HepG2 (cell line): ENCODE data around the gene ZNF285. TPM values are rescaled to one million over a fixed set of nuclear protein-coding genes. Genes with fewer than 3 reads are reported as not detected.

Source experiments
- ETV6 ChIP-seq: sonication (generic); formaldehyde crosslinking; conservative IDR thresholded peaks from 2 replicates; pipeline ENCODE4 v1.4.0; 2020; ENCODE audit warnings: missing genetic modification reagents
- HCFC1 ChIP-seq: fragments of 150-350 bp; IDR thresholded peaks from 2 replicates; pipeline ENCODE4 v1.6.1; 2014; ENCODE audit warnings: low read depth, low read length
- MEIS2 ChIP-seq: sonication (generic); formaldehyde crosslinking; IDR thresholded peaks from 2 replicates; pipeline ENCODE4 v1.9.0; 2021; ENCODE audit warnings: mild to moderate bottlenecking, missing genetic modification reagents
- TARDBP ChIP-seq: sonication (generic); formaldehyde crosslinking; IDR thresholded peaks from 2 replicates; pipeline ENCODE4 v1.8.0; 2022; ENCODE audit warnings: mild to moderate bottlenecking, missing genetic modification reagents
- WIZ ChIP-seq: sonication (generic); formaldehyde crosslinking; IDR thresholded peaks from 2 replicates; pipeline ENCODE4 v1.5.1; 2020; ENCODE audit warnings: mild to moderate bottlenecking, missing genetic modification reagents
- ZBTB7A ChIP-seq: sonication (generic); formaldehyde crosslinking; IDR thresholded peaks from 2 replicates; pipeline ENCODE4 v1.8.0; 2022; ENCODE audit warnings: mild to moderate bottlenecking, missing genetic modification reagents
- polyA plus RNA-seq, 8 experiments: library from polyadenylated mRNA; depleted of rRNA in 3 of 8; stranded (reverse) in 7 of 8; unstranded in 1 of 8; fragments of >200 nt; fragmentation: Illumina TruSeq in 4 of 8; extraction: Trizol in 4 of 8; gene quantifications; 2 replicates each; pipeline versions ENCODE4 v1.2.1 to v1.2.3, GENCODE V29; 2011 to 2016; ENCODE audit warnings: low read depth in 4 of 8, missing spikeins in 1 of 8, mixed read lengths in 1 of 8; ENCODE audit not compliant: insufficient read depth in 1 of 8
- total RNA-seq, 5 experiments: library from RNA; depleted of rRNA; stranded (reverse); fragments of >200 nt; fragmentation: Illumina TruSeq; extraction: Trizol; gene quantifications; 2 replicates each; pipeline ENCODE4 v1.2.3, GENCODE V29; 2016; ENCODE audit warnings: low read depth in 1 of 5
- TF ChIP-seq, protein P1 (sequence below), 2 experiments: fragments of 450-650 bp in 1 of 2; sonication (generic) in 1 of 2; formaldehyde crosslinking in 1 of 2; IDR thresholded peaks; 2 replicates each; pipeline versions ENCODE4 v1.6.1 to v1.8.0; 2016 to 2022; ENCODE audit warnings: antibody characterized with exemption in 1 of 2, mild to moderate bottlenecking in 1 of 2, missing genetic modification reagents in 1 of 2
- TF ChIP-seq, protein P2 (sequence below): sonication (generic); formaldehyde crosslinking; IDR thresholded peaks from 2 replicates; pipeline ENCODE4 v1.5.0; 2020; ENCODE audit warnings: missing genetic modification reagents
- TF ChIP-seq, protein P3 (sequence below): sonication (generic); formaldehyde crosslinking; IDR thresholded peaks from 2 replicates; pipeline ENCODE4 v1.5.1; 2020; ENCODE audit warnings: mild to moderate bottlenecking, missing genetic modification reagents, borderline replicate concordance

ZNF285 gene
- total and polyA plus RNA-seq, 2 of the 13 experiments (the other 11 are each of a cell fraction or from before 2014, with no cell fraction given): 0.82 to 1.7 TPM

DNA sequence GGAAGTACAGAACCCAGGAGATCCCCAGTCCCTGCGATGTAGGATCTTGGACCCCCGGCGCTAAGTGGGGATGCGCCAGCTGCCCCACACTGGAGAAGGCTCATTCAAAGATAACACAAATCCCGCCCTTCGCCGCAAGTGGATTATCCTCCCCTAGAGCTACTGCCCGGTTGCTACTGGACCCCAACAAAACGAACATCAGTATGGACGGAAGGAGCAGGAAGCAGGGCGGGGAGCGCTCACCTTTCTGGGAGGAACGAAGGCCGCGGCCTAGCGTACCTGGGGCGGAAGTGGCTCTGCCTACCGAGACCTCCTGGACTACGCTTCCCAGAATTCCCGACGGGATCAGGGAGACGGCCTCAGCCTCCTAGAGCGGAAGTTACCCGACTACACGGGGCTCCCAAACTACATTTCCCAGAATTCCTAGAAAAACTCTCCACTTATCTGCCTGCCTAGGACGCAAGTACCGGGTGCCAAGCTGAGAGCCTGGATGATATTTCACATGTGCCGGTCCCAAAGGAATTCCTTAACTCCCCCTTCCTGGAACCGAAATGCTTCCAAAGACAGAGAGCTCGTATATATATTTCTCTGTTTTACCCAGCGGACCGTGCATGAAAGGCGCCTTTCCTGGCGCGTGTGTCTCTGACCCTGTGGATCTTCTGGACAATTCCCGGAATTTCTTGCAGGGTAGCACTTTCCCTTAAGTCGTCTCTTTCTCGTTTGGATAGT is 44.9 kb downstream of the ZNF285 start, which contains the start of gene ZNF112 (continued):
- no peak for TF ChIP-seq TARDBP (CRISPR knock-in tag)
- TF ChIP-seq, protein P1, sequence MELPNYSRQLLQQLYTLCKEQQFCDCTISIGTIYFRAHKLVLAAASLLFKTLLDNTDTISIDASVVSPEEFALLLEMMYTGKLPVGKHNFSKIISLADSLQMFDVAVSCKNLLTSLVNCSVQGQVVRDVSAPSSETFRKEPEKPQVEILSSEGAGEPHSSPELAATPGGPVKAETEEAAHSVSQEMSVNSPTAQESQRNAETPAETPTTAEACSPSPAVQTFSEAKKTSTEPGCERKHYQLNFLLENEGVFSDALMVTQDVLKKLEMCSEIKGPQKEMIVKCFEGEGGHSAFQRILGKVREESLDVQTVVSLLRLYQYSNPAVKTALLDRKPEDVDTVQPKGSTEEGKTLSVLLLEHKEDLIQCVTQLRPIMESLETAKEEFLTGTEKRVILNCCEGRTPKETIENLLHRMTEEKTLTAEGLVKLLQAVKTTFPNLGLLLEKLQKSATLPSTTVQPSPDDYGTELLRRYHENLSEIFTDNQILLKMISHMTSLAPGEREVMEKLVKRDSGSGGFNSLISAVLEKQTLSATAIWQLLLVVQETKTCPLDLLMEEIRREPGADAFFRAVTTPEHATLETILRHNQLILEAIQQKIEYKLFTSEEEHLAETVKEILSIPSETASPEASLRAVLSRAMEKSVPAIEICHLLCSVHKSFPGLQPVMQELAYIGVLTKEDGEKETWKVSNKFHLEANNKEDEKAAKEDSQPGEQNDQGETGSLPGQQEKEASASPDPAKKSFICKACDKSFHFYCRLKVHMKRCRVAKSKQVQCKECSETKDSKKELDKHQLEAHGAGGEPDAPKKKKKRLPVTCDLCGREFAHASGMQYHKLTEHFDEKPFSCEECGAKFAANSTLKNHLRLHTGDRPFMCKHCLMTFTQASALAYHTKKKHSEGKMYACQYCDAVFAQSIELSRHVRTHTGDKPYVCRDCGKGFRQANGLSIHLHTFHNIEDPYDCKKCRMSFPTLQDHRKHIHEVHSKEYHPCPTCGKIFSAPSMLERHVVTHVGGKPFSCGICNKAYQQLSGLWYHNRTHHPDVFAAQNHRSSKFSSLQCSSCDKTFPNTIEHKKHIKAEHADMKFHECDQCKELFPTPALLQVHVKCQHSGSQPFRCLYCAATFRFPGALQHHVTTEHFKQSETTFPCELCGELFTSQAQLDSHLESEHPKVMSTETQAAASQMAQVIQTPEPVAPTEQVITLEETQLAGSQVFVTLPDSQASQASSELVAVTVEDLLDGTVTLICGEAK (IDR thresholded peaks at IDR 0.05): peak; percentile 41; the same call in 1 of the 2 replicates
- TF ChIP-seq, protein P1 (CRISPR knock-in tag; IDR thresholded peaks at IDR 0.05): peak; percentile 45; the same call in 1 of the 2 replicates
- TF ChIP-seq MEIS2 (CRISPR knock-in tag): 0 out of 2 replicates have a peak, but pooled peaks have one; percentile 32
- TF ChIP-seq ZBTB7A: 0 out of 2 replicates have a peak, but pooled peaks have one; percentile 51
- TF ChIP-seq HCFC1: peak; percentile 96
- TF ChIP-seq ETV6 (CRISPR knock-in tag): no peak; the same call in 1 of the 2 replicates
- no peak for TF ChIP-seq WIZ (CRISPR knock-in tag)
- TF ChIP-seq, protein P2, sequence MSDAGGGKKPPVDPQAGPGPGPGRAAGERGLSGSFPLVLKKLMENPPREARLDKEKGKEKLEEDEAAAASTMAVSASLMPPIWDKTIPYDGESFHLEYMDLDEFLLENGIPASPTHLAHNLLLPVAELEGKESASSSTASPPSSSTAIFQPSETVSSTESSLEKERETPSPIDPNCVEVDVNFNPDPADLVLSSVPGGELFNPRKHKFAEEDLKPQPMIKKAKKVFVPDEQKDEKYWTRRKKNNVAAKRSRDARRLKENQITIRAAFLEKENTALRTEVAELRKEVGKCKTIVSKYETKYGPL (CRISPR knock-in tag): no peak
- TF ChIP-seq, protein P3, sequence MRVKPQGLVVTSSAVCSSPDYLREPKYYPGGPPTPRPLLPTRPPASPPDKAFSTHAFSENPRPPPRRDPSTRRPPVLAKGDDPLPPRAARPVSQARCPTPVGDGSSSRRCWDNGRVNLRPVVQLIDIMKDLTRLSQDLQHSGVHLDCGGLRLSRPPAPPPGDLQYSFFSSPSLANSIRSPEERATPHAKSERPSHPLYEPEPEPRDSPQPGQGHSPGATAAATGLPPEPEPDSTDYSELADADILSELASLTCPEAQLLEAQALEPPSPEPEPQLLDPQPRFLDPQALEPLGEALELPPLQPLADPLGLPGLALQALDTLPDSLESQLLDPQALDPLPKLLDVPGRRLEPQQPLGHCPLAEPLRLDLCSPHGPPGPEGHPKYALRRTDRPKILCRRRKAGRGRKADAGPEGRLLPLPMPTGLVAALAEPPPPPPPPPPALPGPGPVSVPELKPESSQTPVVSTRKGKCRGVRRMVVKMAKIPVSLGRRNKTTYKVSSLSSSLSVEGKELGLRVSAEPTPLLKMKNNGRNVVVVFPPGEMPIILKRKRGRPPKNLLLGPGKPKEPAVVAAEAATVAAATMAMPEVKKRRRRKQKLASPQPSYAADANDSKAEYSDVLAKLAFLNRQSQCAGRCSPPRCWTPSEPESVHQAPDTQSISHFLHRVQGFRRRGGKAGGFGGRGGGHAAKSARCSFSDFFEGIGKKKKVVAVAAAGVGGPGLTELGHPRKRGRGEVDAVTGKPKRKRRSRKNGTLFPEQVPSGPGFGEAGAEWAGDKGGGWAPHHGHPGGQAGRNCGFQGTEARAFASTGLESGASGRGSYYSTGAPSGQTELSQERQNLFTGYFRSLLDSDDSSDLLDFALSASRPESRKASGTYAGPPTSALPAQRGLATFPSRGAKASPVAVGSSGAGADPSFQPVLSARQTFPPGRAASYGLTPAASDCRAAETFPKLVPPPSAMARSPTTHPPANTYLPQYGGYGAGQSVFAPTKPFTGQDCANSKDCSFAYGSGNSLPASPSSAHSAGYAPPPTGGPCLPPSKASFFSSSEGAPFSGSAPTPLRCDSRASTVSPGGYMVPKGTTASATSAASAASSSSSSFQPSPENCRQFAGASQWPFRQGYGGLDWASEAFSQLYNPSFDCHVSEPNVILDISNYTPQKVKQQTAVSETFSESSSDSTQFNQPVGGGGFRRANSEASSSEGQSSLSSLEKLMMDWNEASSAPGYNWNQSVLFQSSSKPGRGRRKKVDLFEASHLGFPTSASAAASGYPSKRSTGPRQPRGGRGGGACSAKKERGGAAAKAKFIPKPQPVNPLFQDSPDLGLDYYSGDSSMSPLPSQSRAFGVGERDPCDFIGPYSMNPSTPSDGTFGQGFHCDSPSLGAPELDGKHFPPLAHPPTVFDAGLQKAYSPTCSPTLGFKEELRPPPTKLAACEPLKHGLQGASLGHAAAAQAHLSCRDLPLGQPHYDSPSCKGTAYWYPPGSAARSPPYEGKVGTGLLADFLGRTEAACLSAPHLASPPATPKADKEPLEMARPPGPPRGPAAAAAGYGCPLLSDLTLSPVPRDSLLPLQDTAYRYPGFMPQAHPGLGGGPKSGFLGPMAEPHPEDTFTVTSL (CRISPR knock-in tag): no peak
